Thoracic aorta (tissue), 2 donors: Measurements from ENCODE around the gene TSTD1. TPM values are rescaled to one million over a fixed set of nuclear protein-coding genes. Genes with fewer than 3 reads are reported as not detected.

Experiments
- ATAC-seq: fragments of 150-250 bp; one replicate; pipeline ENCODE4 v1.8.0; 2017; ENCODE audit warnings: low read depth; ENCODE audit not compliant: insufficient number of reproducible peaks, low FRiP score
- DNase-seq: peaks from one replicate; pipeline ENCODE4 v3.0.0-alpha.2; 2020; ENCODE audit warnings: low spot score
- H3K27ac ChIP-seq, 2 donors: fragments of 200-600 bp; sonication (generic); 1 replicate in 1 of 2; 2 replicates in 1 of 2; pipeline ENCODE4 v1.5.1; 2016; ENCODE audit warnings: mild to moderate bottlenecking in 2 of 2, moderate library complexity in 2 of 2
- H3K27me3 ChIP-seq: fragments of 200-600 bp; sonication (generic); replicated peaks from 2 replicates; pipeline ENCODE4 v1.6.0; 2016; ENCODE audit warnings: mild to moderate bottlenecking; ENCODE audit not compliant: insufficient read depth
- H3K36me3 ChIP-seq: fragments of 200-600 bp; sonication (generic); one replicate; pipeline ENCODE4 v1.5.1; 2016
- H3K4me1 ChIP-seq, 2 donors: fragments of 200-600 bp; sonication (generic); 1 replicate in 1 of 2; 2 replicates in 1 of 2; pipeline versions ENCODE4 v1.5.1 to v1.6.0; 2016; ENCODE audit warnings: low read depth in 2 of 2, mild to moderate bottlenecking in 1 of 2; ENCODE audit not compliant: control insufficient read depth in 1 of 2
- H3K4me3 ChIP-seq: fragments of 200-600 bp; sonication (generic); 2 replicates; pipeline ENCODE4 v1.5.1; 2016; ENCODE audit warnings: mild to moderate bottlenecking
- H3K9me3 ChIP-seq: fragments of 200-600 bp; sonication (generic); 2 replicates; pipeline ENCODE4 v1.5.1; 2016
- total RNA-seq, 2 donors: library from RNA; depleted of rRNA; stranded (reverse); fragments of >200 nt; gene quantifications; one replicate each; pipeline versions ENCODE4 v1.1.0 to v1.2.3, GENCODE V29; 2016
- TF ChIP-seq, protein P1 (sequence below): fragments of 200-600 bp; sonication (generic); IDR thresholded peaks from one replicate; pipeline ENCODE4 v1.5.1; 2019; ENCODE audit warnings: antibody characterized with exemption

The TSTD1 gene, protein sequence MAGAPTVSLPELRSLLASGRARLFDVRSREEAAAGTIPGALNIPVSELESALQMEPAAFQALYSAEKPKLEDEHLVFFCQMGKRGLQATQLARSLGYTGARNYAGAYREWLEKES
- 10 to 100 TPM; 19.9 to 34.2 TPM for total RNA-seq

DNA sequence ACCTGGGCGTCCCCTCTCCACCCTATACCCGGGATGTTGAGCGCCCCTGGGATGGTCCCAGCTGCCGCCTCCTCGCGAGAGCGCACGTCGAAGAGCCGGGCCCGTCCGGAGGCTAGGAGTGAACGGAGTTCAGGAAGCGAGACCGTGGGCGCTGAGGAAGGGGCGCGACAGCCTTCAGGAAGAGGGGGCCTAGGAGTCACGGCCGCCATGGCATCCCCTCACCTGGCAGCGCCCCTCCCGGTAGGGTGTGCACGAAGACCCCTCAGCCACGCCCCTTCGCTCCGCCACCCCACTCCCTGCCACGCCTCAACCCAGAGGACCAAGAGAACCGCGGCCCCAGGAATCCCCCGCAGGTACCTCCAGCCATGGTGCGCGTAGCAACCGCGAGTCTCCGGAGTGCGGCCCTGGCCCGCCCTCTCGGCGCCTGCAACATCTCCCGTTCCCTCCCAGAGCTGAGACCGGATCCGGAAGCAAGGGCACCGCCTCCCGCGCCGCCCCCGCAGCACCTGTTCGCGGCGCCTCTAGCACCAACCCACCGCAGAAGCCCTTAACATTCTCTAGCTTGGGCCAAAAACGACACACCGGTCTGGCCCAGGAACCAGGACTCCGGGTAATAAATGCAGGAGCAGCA lies at the start of gene TSTD1:
TSS of gene TSTD1 (minus strand) at position 442 of the 631 bp plus-strand sequence. CDS start at position 367, 75 bp downstream.
- ATAC-seq (no peak), DNase-seq (no peak)
- Histone ChIP-seq H3K4me1 (peaks cover 0 to 7% of the 10 kb centered on the region in 2 donors), H3K27me3 (no peaks in the 10 kb centered on the region), H3K4me3 (peak within 1 kb of the TSS; percentile 70), H3K9me3 (no peaks in the 10 kb centered on the region), H3K27ac (no peak within 1 kb of the TSS), H3K36me3 (peaks cover 39% of the 10 kb centered on the region)
- TF ChIP-seq, protein P1, sequence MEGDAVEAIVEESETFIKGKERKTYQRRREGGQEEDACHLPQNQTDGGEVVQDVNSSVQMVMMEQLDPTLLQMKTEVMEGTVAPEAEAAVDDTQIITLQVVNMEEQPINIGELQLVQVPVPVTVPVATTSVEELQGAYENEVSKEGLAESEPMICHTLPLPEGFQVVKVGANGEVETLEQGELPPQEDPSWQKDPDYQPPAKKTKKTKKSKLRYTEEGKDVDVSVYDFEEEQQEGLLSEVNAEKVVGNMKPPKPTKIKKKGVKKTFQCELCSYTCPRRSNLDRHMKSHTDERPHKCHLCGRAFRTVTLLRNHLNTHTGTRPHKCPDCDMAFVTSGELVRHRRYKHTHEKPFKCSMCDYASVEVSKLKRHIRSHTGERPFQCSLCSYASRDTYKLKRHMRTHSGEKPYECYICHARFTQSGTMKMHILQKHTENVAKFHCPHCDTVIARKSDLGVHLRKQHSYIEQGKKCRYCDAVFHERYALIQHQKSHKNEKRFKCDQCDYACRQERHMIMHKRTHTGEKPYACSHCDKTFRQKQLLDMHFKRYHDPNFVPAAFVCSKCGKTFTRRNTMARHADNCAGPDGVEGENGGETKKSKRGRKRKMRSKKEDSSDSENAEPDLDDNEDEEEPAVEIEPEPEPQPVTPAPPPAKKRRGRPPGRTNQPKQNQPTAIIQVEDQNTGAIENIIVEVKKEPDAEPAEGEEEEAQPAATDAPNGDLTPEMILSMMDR = no peak

DNA sequence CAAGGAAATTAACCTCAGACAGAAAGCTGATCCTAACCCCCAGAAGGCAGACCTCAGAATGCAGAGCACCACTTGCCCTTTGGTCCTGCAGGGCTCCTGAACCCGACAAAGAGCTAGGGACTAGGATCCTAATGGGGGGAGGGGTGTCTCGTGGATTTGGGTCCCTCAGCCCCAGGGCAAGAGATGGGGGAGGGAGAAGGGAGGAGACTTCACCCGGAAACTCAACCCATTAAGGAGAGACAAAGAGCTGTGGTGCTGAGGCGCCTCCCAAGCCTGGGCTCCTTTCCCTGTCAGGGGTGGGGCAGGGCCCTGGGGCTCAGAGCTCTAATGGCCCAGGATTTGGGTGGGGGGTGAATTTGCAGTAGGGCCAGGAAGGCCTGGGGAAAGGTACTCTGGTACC lies 47.7 kb upstream of the TSTD1 start:
- no peaks in the 10 kb centered on the region for H3K36me3 ChIP-seq
- no peaks in the 10 kb centered on the region for H3K9me3 ChIP-seq
- no peak for DNase-seq
- no peaks in the 10 kb centered on the region for H3K27me3 ChIP-seq
- TF ChIP-seq, protein P1 = no peak
- no peak for ATAC-seq
- H3K4me3 ChIP-seq = no peak overlapping the region
- no peaks in the 10 kb centered on the region for H3K4me1 ChIP-seq
- H3K27ac ChIP-seq = no peak overlapping the region

DNA sequence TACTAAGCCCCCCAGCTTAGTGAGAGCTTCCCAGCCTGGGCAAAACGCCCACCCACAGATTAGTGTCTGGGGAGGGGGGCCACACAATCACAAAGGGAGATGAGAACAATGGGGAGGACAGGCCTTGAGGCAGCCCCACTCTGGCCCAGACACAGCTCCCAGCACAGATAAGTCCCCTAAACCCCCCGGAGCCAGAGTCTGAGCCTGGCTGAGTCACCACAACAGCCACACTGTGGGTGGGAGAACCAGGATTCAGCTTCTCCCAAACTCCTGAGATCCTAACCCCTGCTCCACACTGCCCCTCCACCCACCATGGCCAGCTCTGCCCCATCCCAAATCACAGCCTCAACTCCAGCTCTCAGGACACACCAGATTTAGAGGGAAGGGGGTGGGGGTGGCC lies 46.4 kb upstream of the TSTD1 start:
- no peaks in the 10 kb centered on the region for H3K4me1 ChIP-seq
- H3K27me3 ChIP-seq = no peaks in the 10 kb centered on the region
- TF ChIP-seq, protein P1 = no peak
- no peaks in the 10 kb centered on the region for H3K36me3 ChIP-seq
- DNase-seq (no peak), ATAC-seq (no peak)
- H3K9me3 ChIP-seq = no peaks in the 10 kb centered on the region
- no peak overlapping the region for H3K4me3 ChIP-seq
- no peak overlapping the region for H3K27ac ChIP-seq

DNA sequence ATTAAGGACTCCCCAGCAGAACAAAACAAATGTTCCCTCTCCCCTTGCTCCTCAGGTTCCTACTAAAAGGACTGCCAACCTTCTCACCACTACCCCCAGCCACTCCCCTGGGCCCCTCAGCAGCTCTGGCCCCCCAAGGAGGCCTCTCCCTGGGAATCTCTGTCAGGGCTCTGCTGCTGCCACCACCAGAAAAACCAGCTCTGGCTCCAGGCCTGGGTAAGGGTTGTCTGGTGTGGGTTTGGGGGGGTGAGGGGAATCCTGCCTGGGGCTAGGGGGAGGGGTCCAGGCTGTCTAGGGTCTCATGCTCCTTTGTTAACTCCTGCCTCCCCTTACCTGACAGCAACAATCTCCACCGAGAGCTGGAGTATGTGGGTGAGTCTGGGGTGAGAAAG lies 45.8 kb upstream of the TSTD1 start:
- Histone ChIP-seq H3K27me3 (no peaks in the 10 kb centered on the region), H3K4me3 (no peak overlapping the region), H3K9me3 (no peaks in the 10 kb centered on the region), H3K4me1 (no peaks in the 10 kb centered on the region), H3K27ac (no peak overlapping the region), H3K36me3 (no peaks in the 10 kb centered on the region)
- TF ChIP-seq, protein P1 = no peak
- DNase-seq = no peak
- no peak for ATAC-seq

DNA sequence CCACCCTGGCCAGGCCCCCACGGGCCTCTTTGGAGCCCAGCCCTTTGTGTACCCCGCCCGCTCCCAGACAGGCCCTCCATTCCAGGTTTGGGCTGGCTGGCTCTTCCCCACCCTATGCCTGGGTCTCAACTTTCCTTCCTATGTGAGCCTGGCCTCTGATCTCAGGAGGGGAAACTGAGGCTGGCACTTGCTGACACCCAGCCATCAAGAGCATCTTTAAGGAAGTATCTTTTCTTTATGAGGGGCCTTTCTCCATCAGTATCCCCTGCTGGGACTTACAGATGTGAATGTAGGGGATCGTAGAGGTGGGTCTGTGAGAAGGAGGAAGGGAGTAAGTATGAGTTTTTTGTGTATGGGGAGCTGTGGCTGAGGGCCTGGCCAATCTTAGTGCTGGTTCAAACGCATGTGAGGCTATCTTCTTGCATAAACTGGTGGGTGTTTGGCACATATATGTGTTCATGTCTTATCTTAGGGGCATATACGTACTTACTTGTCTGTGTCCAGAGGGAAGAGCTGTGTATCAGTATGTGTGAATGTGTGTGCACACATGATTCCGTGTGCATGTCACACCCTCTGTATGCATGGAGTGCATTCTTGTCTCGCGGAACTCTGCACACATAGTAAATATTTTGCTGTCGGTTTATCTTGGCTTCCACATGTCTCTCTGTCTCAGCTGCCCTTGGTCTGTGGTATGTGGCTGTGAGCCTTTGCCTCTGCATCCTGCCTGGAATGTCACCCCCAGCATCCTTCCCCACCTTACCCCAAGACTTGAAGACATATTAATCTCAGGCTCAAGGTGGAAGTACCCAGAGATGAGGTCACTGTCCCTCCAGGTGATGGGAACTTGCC lies 45.2 kb upstream of the TSTD1 start:
- TF ChIP-seq, protein P1 = no peak
- ATAC-seq = no peak
- no peaks in the 10 kb centered on the region for H3K9me3 ChIP-seq
- H3K27me3 ChIP-seq = no peaks in the 10 kb centered on the region
- H3K27ac ChIP-seq = no peak overlapping the region
- DNase-seq = no peak
- no peaks in the 10 kb centered on the region for H3K4me1 ChIP-seq
- H3K36me3 ChIP-seq = no peaks in the 10 kb centered on the region
- no peak overlapping the region for H3K4me3 ChIP-seq
